Kidney (tissue), 14 donors: ENCODE results near the gene SIRT3. TPM values are rescaled to one million over a fixed set of nuclear protein-coding genes. Genes with fewer than 3 reads are reported as not detected.

Experiments used
- DNase-seq, 5 donors: peaks; one replicate each; pipeline ENCODE4 v3.0.0-alpha.2; 2013 to 2020
- FAIRE-seq: peaks from 2 replicates; lab custom pipeline; 2012; peaks lifted over from hg19 to GRCh38; lab: Jason Lieb, UNC
- H3K27ac ChIP-seq, 2 donors: one replicate each; pipeline ENCODE4 v1.7.0; 2013; ENCODE audit warnings: low read depth in 2 of 2, low read length in 2 of 2, inconsistent platforms in 1 of 2
- H3K27me3 ChIP-seq: one replicate; pipeline ENCODE4 v1.7.1; 2013; ENCODE audit warnings: low read length, inconsistent platforms; ENCODE audit not compliant: control insufficient read depth, insufficient read depth
- H3K36me3 ChIP-seq, 3 donors: one replicate each; pipeline versions ENCODE4 v1.7.0 to v1.7.1; 2013; ENCODE audit warnings: low read length in 3 of 3, control low read depth in 1 of 3, inconsistent platforms in 1 of 3; ENCODE audit not compliant: insufficient read depth in 3 of 3, control insufficient read depth in 2 of 3
- H3K4me1 ChIP-seq, 3 donors: one replicate each; pipeline versions ENCODE4 v1.7.0 to v1.7.1; 2013; ENCODE audit warnings: low read length in 3 of 3, inconsistent platforms in 1 of 3, low read depth in 1 of 3; ENCODE audit not compliant: control insufficient read depth in 2 of 3, insufficient read depth in 2 of 3
- H3K4me3 ChIP-seq, 3 donors: one replicate each; pipeline versions ENCODE4 v1.7.0 to v1.8.1; 2013; ENCODE audit warnings: low read length in 3 of 3, control low read depth in 1 of 3, inconsistent platforms in 1 of 3
- H3K9ac ChIP-seq, 3 donors: one replicate each; pipeline versions ENCODE4 v1.7.0 to v1.7.1; 2013; ENCODE audit warnings: low read length in 3 of 3, control low read depth in 1 of 3, inconsistent platforms in 1 of 3
- H3K9me3 ChIP-seq, 3 donors: one replicate each; pipeline versions ENCODE4 v1.7.0 to v1.7.1; 2013; ENCODE audit warnings: low read length in 3 of 3, control low read depth in 1 of 3, inconsistent platforms in 1 of 3; ENCODE audit not compliant: control insufficient read depth in 2 of 3, insufficient read depth in 1 of 3
- CTCF ChIP-seq: IDR thresholded peaks from 3 replicates; pipeline ENCODE4 v1.5.1; 2012; ENCODE audit warnings: mild to moderate bottlenecking, moderate library complexity, borderline replicate concordance; ENCODE audit not compliant: insufficient read depth; ENCODE audit errors: extremely low read depth
- intact Hi-C: fragments of 100-400 bp; cut with DNase I; formaldehyde crosslinking; loops from one replicate; pipeline ENCODE4 v1.11.1; 2022
- polyA plus RNA-seq: library from polyadenylated mRNA; stranded (reverse); fragments of 350-450 nt; fragmentation: Illumina TruSeq; extraction: RNeasy Lipid Tissue Mini Kit (QIAGEN cat#74804); gene quantifications from one replicate; pipeline ENCODE4 v1.2.3, GENCODE V29; 2014; ENCODE audit warnings: low read depth, low replicate concordance; ENCODE audit not compliant: insufficient read depth
- total RNA-seq: library from RNA; stranded (reverse); fragmentation: NEBNext Ultra II Directional; extraction: Animal tissue kit (Norgen Biotek cat#: 25700); gene quantifications from one replicate; pipeline ENCODE4 v1.2.1, GENCODE V29; 2021
- donor health status: control.
- donor health status: control.
- donor health status: control.
- donor health status: control.
- donor health status: control.
- donor health status: DM: yes; HTN: yes; CAD: no.
- donor health status: Normal renal cell carcinoma (clear cell type).

Gene SIRT3
- total and polyA plus RNA-seq, 2 donors from 2014 or later: 28.3 to 28.7 TPM

GRCh38 chr11:236774-237767, 929 bp upstream of the SIRT3 start, which contains the start of gene PSMD13:
Gene PSMD13 (plus strand): TSS chr11:236976. CDS start chr11:237050, 74 bp downstream.
- peaks cover 0 to 19% (median 12%) of the 10 kb centered on the region in 3 donors for H3K4me1 ChIP-seq
- TF ChIP-seq CTCF: no peak
- peak within 1 kb of the TSS; percentile 71 to 97 (median 93) for H3K9ac ChIP-seq
- peak within 1 kb of the TSS; percentile 97 to 99 (median 97) for H3K4me3 ChIP-seq
- no peaks in the 10 kb centered on the region for H3K27me3 ChIP-seq
- no peaks in the 10 kb centered on the region for H3K36me3 ChIP-seq
- H3K27ac ChIP-seq: peak within 1 kb of the TSS; percentile 90 to 98
- no peaks in the 10 kb centered on the region for H3K9me3 ChIP-seq
- peak; percentile 89 to 96 (median 93) for DNase-seq
- no peak for FAIRE-seq
- intact Hi-C loops: no loop called here

GRCh38 chr11:235609-235996, 539 bp downstream of the SIRT3 start:
- Histone ChIP-seq H3K9ac (peak overlapping the region; percentile 54 to 91 (median 66)), H3K4me3 (peak overlapping the region; percentile 91 to 97 (median 93)), H3K36me3 (no peaks in the 10 kb centered on the region), H3K27me3 (no peaks in the 10 kb centered on the region), H3K9me3 (no peaks in the 10 kb centered on the region), H3K27ac (peak overlapping the region; percentile 49 to 64), H3K4me1 (peaks cover 0 to 19% (median 12%) of the 10 kb centered on the region in 3 donors)
- DNase-seq (no peak), FAIRE-seq (no peak)
- intact Hi-C loops: no loop called here
- TF ChIP-seq CTCF: no peak

- peak overlapping the region; percentile 91 to 97 (median 93) for H3K4me3 ChIP-seq
- peak overlapping the region; percentile 15 to 91 (median 54) for H3K9ac ChIP-seq
- peaks cover 0 to 19% (median 12%) of the 10 kb centered on the region in 3 donors for H3K4me1 ChIP-seq
- no peaks in the 10 kb centered on the region for H3K9me3 ChIP-seq
- FAIRE-seq: no peak
- intact Hi-C loops: no loop called here
- no peak for TF ChIP-seq CTCF
- H3K27me3 ChIP-seq: no peaks in the 10 kb centered on the region
- no peak for DNase-seq
- no peak overlapping the region for H3K27ac ChIP-seq
- no peaks in the 10 kb centered on the region for H3K36me3 ChIP-seq
Observed at GRCh38 chr11:235180-235579, 962 bp downstream of the SIRT3 start.
